GM12878 (cell line): ENCODE results near the gene WDFY4. TPM values are rescaled to one million over a fixed set of nuclear protein-coding genes. Genes with fewer than 3 reads are reported as not detected.

Source experiments
- ATAC-seq: fragments of 200-7000 bp; cut with Tn5 transposase; 3 replicates; pipeline ENCODE4 v1.9.1; 2020; ENCODE audit warnings: mild to moderate bottlenecking, moderate library complexity
- BruUV-seq: library from RNA; stranded (reverse); fragments of 400-500 nt; replicated peaks from 2 replicates; lab custom pipeline; 2021; lab: Mats Ljungman, UMichigan
- CTCF ChIA-PET: fragments of 300-600 bp; sonication (Branson Sonifier 250); formaldehyde crosslinking; extraction: SDS; loops from one replicate; lab custom pipeline; 2021; ENCODE audit warnings: inconsistent platforms; lab: Yijun Ruan, JAX
- POLR2A ChIA-PET: fragments of 350-600 bp; formaldehyde crosslinking; extraction: SDS; loops from one replicate; lab custom pipeline; 2021; ENCODE audit warnings: inconsistent platforms; lab: Charles Lee
- RAD21 ChIA-PET: fragments of 300-600 bp; sonication (Branson Sonifier 250); formaldehyde crosslinking; loops from one replicate; lab custom pipeline; 2023; ENCODE audit warnings: antibody characterized with exemption; ENCODE audit not compliant: unreplicated experiment; lab: Charles Lee
- SMC1A ChIA-PET: fragments of 300-600 bp; sonication (Branson Sonifier 250); formaldehyde crosslinking; loops from one replicate; lab custom pipeline; 2023; ENCODE audit not compliant: unreplicated experiment, uncharacterized antibody; lab: Charles Lee
- DNase-seq: peaks from one replicate; pipeline ENCODE4 v3.0.0-alpha.2; 2011; ENCODE audit warnings: low read depth, low spot score
- FAIRE-seq: peaks from 3 replicates; lab custom pipeline; 2011; peaks lifted over from hg19 to GRCh38; lab: Jason Lieb, UNC
- H2AFZ ChIP-seq: 2 replicates; pipeline ENCODE4 v1.6.0; 2011; ENCODE audit warnings: low read depth, low read length, control low read depth; ENCODE audit not compliant: control insufficient read depth
- H3K27ac ChIP-seq: 2 replicates; pipeline ENCODE4 v1.5.1; 2011; ENCODE audit warnings: control low read depth; ENCODE audit not compliant: control insufficient read depth, insufficient read depth
- H3K27me3 ChIP-seq, 2 experiments: replicated peaks in 1 of 2; 2 replicates each; pipeline versions ENCODE4 v1.6.0 to v1.6.1; 2011; ENCODE audit warnings: low read length in 1 of 2; ENCODE audit not compliant: control insufficient read depth in 2 of 2, insufficient read depth in 2 of 2
- H3K36me3 ChIP-seq, 2 experiments: 2 replicates each; pipeline ENCODE4 v1.5.1; 2011; ENCODE audit warnings: low read length in 1 of 2; ENCODE audit not compliant: control insufficient read depth in 2 of 2, insufficient read depth in 2 of 2
- H3K4me1 ChIP-seq: 2 replicates; pipeline ENCODE4 v1.6.1; 2011; ENCODE audit warnings: mild to moderate bottlenecking, low read length, moderate library complexity, mixed read lengths; ENCODE audit not compliant: control insufficient read depth, insufficient read depth
- H3K4me2 ChIP-seq: 2 replicates; pipeline ENCODE4 v1.6.0; 2011; ENCODE audit warnings: control low read depth; ENCODE audit not compliant: control insufficient read depth, insufficient read depth
- H3K4me3 ChIP-seq: fragments of 200-600 bp; sonication (generic); 2 replicates; pipeline ENCODE4 v1.5.1; 2016
- H3K79me2 ChIP-seq: 2 replicates; pipeline ENCODE4 v1.6.0; 2011; ENCODE audit warnings: low read length; ENCODE audit not compliant: control insufficient read depth, insufficient read depth
- H3K9ac ChIP-seq: 2 replicates; pipeline ENCODE4 v1.8.0; 2011; ENCODE audit warnings: low read length, control low read depth, mixed read lengths; ENCODE audit not compliant: control insufficient read depth, insufficient read depth
- H3K9me3 ChIP-seq: replicated peaks from 3 replicates; pipeline ENCODE4 v1.5.1; 2011; ENCODE audit warnings: mild to moderate bottlenecking, low read length; ENCODE audit not compliant: control insufficient read depth, insufficient read depth
- H4K20me1 ChIP-seq: 2 replicates; pipeline ENCODE4 v1.6.0; 2011; ENCODE audit not compliant: control insufficient read depth, insufficient read depth
- ATF7 ChIP-seq: fragments of 450-650 bp; IDR thresholded peaks from 2 replicates; pipeline ENCODE4 v1.6.1; 2016; ENCODE audit warnings: low read depth, mild to moderate bottlenecking
- CEBPZ ChIP-seq: fragments of 150-350 bp; IDR thresholded peaks from 2 replicates; pipeline ENCODE4 v1.6.1; 2016; ENCODE audit warnings: low read depth, low read length
- CHD2 ChIP-seq: IDR thresholded peaks from 2 replicates; pipeline ENCODE4 v1.6.1; 2011; ENCODE audit warnings: low read depth, low read length, improper control_type of control experiment, borderline replicate concordance
- CTCF ChIP-seq, 3 experiments: IDR thresholded peaks in 2 of 3; conservative IDR thresholded peaks in 1 of 3; 2 replicates each; pipeline ENCODE4 v1.5.1; 2011; ENCODE audit warnings: low read depth in 3 of 3, low read length in 3 of 3, mild to moderate bottlenecking in 3 of 3, control low read depth in 2 of 3, moderate library complexity in 2 of 3, inconsistent platforms in 1 of 3, mixed read lengths in 1 of 3; ENCODE audit not compliant: control insufficient read depth in 2 of 3, insufficient read depth in 1 of 3; ENCODE audit errors: extremely low read depth in 1 of 3
- ETV6 ChIP-seq, 2 experiments: fragments of 450-650 bp in 1 of 2; IDR thresholded peaks in 1 of 2; conservative IDR thresholded peaks in 1 of 2; 2 replicates each; pipeline ENCODE4 v1.6.1; 2014; ENCODE audit warnings: antibody characterized with exemption in 1 of 2, borderline replicate concordance in 1 of 2, low read depth in 1 of 2, mild to moderate bottlenecking in 1 of 2, moderate library complexity in 1 of 2
- FOXM1 ChIP-seq: IDR thresholded peaks from 2 replicates; pipeline ENCODE4 v1.6.1; 2012; ENCODE audit warnings: low read depth, mild to moderate bottlenecking, inconsistent platforms, low read length, moderate library complexity
- HCFC1 ChIP-seq: fragments of 150-350 bp; IDR thresholded peaks from 2 replicates; pipeline ENCODE4 v1.6.1; 2014; ENCODE audit warnings: low read length
- KAT2A ChIP-seq: conservative IDR thresholded peaks from 2 replicates; pipeline ENCODE4 v1.6.1; 2011; ENCODE audit warnings: low read depth, low read length; ENCODE audit not compliant: control insufficient read depth
- MXI1 ChIP-seq: fragments of 150-350 bp; IDR thresholded peaks from 2 replicates; pipeline ENCODE4 v1.6.1; 2011; ENCODE audit warnings: low read depth, mild to moderate bottlenecking, inconsistent platforms, low read length, improper control_type of control experiment
- PKNOX1 ChIP-seq: fragments of 450-650 bp; IDR thresholded peaks from 2 replicates; pipeline ENCODE4 v1.6.1; 2016; ENCODE audit warnings: mild to moderate bottlenecking
- PML ChIP-seq: IDR thresholded peaks from 2 replicates; pipeline ENCODE4 v1.6.1; 2012; ENCODE audit warnings: low read length, inconsistent platforms
- POLR2AphosphoS2 ChIP-seq: IDR thresholded peaks from 2 replicates; pipeline ENCODE4 v1.6.1; 2011; ENCODE audit warnings: low read depth, mild to moderate bottlenecking, low read length, improper control_type of control experiment, moderate library complexity
- SMARCA5 ChIP-seq: fragments of 450-650 bp; IDR thresholded peaks from 2 replicates; pipeline ENCODE4 v1.6.1; 2017; ENCODE audit warnings: mild to moderate bottlenecking
- STAT1 ChIP-seq: fragments of 450-650 bp; conservative IDR thresholded peaks from 2 replicates; pipeline ENCODE4 v1.6.1; 2014; ENCODE audit warnings: antibody characterized with exemption, mild to moderate bottlenecking
- YY1 ChIP-seq: IDR thresholded peaks from 2 replicates; pipeline ENCODE4 v1.6.1; 2011; ENCODE audit warnings: low read depth, mild to moderate bottlenecking, low read length
- ZNF24 ChIP-seq: fragments of 450-650 bp; IDR thresholded peaks from 2 replicates; pipeline ENCODE4 v1.6.1; 2017; ENCODE audit warnings: antibody characterized with exemption, mild to moderate bottlenecking
- ZSCAN29 ChIP-seq: fragments of 450-650 bp; IDR thresholded peaks from 2 replicates; pipeline ENCODE4 v1.6.1; 2017; ENCODE audit warnings: mild to moderate bottlenecking, moderate library complexity
- in situ Hi-C: fragments of 300-500 bp; cut with MboI; formaldehyde crosslinking; loops from 9 replicates; pipeline ENCODE4 v1.14.3; 2018; ENCODE audit warnings: mixed read lengths
- intact Hi-C: fragments of 100-400 bp; cut with micrococcal nuclease; formaldehyde crosslinking; loops from one replicate; pipeline ENCODE4 v1.14.2; 2022; ENCODE audit not compliant: unreplicated experiment
- polyA plus RNA-seq, 11 experiments: library from polyadenylated mRNA; depleted of rRNA in 4 of 11; unstranded in 6 of 11; stranded (reverse) in 5 of 11; fragments of >200 nt; fragmentation: Nextera tagmentation in 4 of 11; fragmentation: Illumina TruSeq in 1 of 11; extraction: Ambion mirVana in 4 of 11; extraction: Trizol in 1 of 11; gene quantifications; 1 replicate in 1 of 11; 2 replicates in 10 of 11; pipeline versions ENCODE4 v1.2.1 to v1.2.3, GENCODE V29; 2011 to 2016; ENCODE audit warnings: inconsistent platforms in 2 of 11, missing spikeins in 2 of 11, low read depth in 1 of 11
- total RNA-seq, 4 experiments: library from RNA; depleted of rRNA in 3 of 4; stranded (reverse); fragments of >200 nt in 3 of 4; fragmentation: Illumina TruSeq in 1 of 4; extraction: Trizol in 1 of 4; gene quantifications; 2 replicates each; pipeline versions ENCODE4 v1.2.1 to v1.2.3, GENCODE V29; 2013 to 2021

Gene WDFY4
- total and polyA plus RNA-seq, 10 of the 15 experiments (the other 5 are each of a cell fraction or from before 2014, with no cell fraction given), result 13.5 to 132 (median 47.3) TPM

- TF ChIP-seq CTCF (IDR thresholded peaks at IDR 0.05 in 2 of 3, conservative IDR thresholded peaks at IDR 0.05 in 1 of 3; ENCODE audit: control insufficient read depth in 2 of 3, extremely low read depth in 1 of 3, insufficient read depth in 1 of 3, low read depth in 3 of 3, low read length in 3 of 3) (no peak), FOXM1 (no peak), ATF7 (peak; percentile 48; the same call in 1 of the 2 replicates), STAT1 (no peak), SMARCA5 (no peak), POLR2AphosphoS2 (no peak), YY1 (no peak), ZNF24 (no peak), ETV6 (conservative IDR thresholded peaks at IDR 0.05 in 1 of 2, IDR thresholded peaks at IDR 0.05 in 1 of 2; ENCODE audit: borderline replicate concordance in 1 of 2, low read depth in 1 of 2) (peak in 1 of 2 experiments; percentile 82; a peak in 2 of 4 replicates)
Measured at GRCh38 chr10:48800007-48800675, 115.5 kb downstream of the WDFY4 start (continued).

- Histone ChIP-seq H3K9ac (no peak overlapping the region), H2AFZ (no peak overlapping the region), H3K27me3 (no peaks in the 10 kb centered on the region), H3K9me3 (no peaks in the 10 kb centered on the region; the same call in 2 of the 3 replicates), H3K79me2 (peaks cover 5% of the 10 kb centered on the region; the same call in 1 of the 2 replicates), H3K4me3 (no peak overlapping the region), H3K27ac (no peak overlapping the region; the same call in 1 of the 2 replicates), H3K36me3 (peaks cover 31 to 32% of the 10 kb centered on the region in 2 experiments), H3K4me2 (no peak overlapping the region), H3K4me1 (peaks cover 50% of the 10 kb centered on the region), H4K20me1 (peaks cover 14% of the 10 kb centered on the region)
- CTCF ChIA-PET, result interaction anchor here (0.7 to 6.1 kb wide), 3 partner anchors 31 to 143 kb away, joined by 3 to 86 read pairs (median 35); no protein-coding TSS in a partner anchor
- POLR2A ChIA-PET, result interaction anchor here (1.7 kb wide), 1 partner anchor 38 kb away, joined by 4 read pairs; no protein-coding TSS in a partner anchor
- FAIRE-seq (no peak), DNase-seq (no peak), ATAC-seq (no peak)
- in situ Hi-C loops, result loop anchor here (5.0 kb wide), 1 partner anchor 144 kb away; no protein-coding TSS in a partner anchor
- intact Hi-C loops, result loop anchor here (5.0 kb wide), 1 partner anchor 129 kb away; no protein-coding TSS in a partner anchor
- RAD21 ChIA-PET, result interaction anchor here (0.6 to 1.7 kb wide), 2 partner anchors 42 to 135 kb away, joined by 4 to 9 read pairs; no protein-coding TSS in a partner anchor
- SMC1A ChIA-PET, result interaction anchor here (1.4 to 6.0 kb wide), 7 partner anchors 8 to 144 kb away, joined by 3 to 54 read pairs (median 18); no protein-coding TSS in a partner anchor
- BruUV-seq, result no TSS peak
- TF ChIP-seq KAT2A (no peak), CEBPZ (no peak), PML (no peak), ZSCAN29 (no peak), CHD2 (no peak), MXI1 (no peak), HCFC1 (no peak), PKNOX1 (no peak)
Measured at GRCh38 chr10:48801001-48801421, 116.3 kb downstream of the WDFY4 start.
